ENCODE results near the gene CD244. TPM values are rescaled to one million over a fixed set of nuclear protein-coding genes. Genes with fewer than 3 reads are reported as not detected.
"Not testable (repeated sequence)": the region's sequence is repeated elsewhere in the genome, so short reads cannot be mapped to it uniquely, and the experiment has no call there.

Gene CD244
- polyA plus RNA-seq, 1 experiment = not detected

DNA sequence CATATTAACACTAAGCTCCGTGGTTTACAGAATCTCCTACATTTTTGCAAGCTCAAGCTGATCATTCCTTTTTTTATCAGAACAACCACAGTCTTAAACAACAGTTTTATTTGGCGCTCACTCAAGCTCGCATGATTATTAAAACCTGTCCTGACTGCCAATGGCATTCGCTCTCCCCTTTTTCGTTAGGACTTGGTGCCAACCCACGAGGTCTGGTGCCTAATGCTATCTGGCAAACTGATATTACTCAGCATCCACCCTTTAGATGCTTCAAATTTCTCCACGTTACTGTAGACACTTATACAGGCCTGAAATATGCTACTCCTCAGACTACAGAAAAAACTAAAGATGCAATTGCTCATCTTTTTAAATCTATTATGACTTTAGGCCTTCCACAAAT lies 45.3 kb upstream of the CD244 start:
- H3K27me3 ChIP-seq (ENCODE audit: control insufficient read depth, insufficient read depth, low read length) = no peaks in the 10 kb centered on the region
- ChIA-PET CTCF (no interaction called here), POLR2A (no interaction called here)
- H3K4me3 ChIP-seq (ENCODE audit: low read depth, low read length) = no peak overlapping the region
- DNase-seq (ENCODE audit: low read depth, low spot score) = no peak
- H3K9me3 ChIP-seq (ENCODE audit: control insufficient read depth, insufficient read depth, low read length) = no peaks in the 10 kb centered on the region
- TF ChIP-seq, protein P1, sequence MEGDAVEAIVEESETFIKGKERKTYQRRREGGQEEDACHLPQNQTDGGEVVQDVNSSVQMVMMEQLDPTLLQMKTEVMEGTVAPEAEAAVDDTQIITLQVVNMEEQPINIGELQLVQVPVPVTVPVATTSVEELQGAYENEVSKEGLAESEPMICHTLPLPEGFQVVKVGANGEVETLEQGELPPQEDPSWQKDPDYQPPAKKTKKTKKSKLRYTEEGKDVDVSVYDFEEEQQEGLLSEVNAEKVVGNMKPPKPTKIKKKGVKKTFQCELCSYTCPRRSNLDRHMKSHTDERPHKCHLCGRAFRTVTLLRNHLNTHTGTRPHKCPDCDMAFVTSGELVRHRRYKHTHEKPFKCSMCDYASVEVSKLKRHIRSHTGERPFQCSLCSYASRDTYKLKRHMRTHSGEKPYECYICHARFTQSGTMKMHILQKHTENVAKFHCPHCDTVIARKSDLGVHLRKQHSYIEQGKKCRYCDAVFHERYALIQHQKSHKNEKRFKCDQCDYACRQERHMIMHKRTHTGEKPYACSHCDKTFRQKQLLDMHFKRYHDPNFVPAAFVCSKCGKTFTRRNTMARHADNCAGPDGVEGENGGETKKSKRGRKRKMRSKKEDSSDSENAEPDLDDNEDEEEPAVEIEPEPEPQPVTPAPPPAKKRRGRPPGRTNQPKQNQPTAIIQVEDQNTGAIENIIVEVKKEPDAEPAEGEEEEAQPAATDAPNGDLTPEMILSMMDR (IDR thresholded peaks at IDR 0.05; ENCODE audit: low read depth, low read length) = no peak
- no peak overlapping the region for H3K27ac ChIP-seq (ENCODE audit: low read depth, low read length)

DNA sequence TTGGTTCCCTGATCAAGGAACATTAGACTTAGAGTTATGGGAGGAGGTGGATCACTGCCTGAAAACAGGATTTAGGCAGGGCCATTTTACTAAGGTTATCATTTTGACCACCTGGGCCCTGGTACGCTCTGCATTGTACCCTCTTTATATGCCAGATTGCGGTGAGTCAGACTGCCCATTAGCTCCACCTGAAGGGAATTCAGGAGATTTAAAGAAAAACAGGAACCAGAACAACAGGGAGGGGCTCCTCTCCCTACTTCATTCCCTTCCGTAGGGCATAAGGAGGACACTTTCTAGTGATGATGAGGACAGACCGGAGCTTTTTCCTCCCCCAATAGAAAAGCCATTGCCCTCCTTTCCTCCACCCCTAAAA lies 42.9 kb upstream of the CD244 start:
- no peak overlapping the region for H3K4me3 ChIP-seq (ENCODE audit: low read depth, low read length)
- TF ChIP-seq, protein P1 (IDR thresholded peaks at IDR 0.05; ENCODE audit: low read depth, low read length) = no peak
- CTCF ChIA-PET = no interaction called here
- no peak overlapping the region for H3K27ac ChIP-seq (ENCODE audit: low read depth, low read length)
- POLR2A ChIA-PET = no interaction called here
- H3K27me3 ChIP-seq (ENCODE audit: control insufficient read depth, insufficient read depth, low read length) = no peaks in the 10 kb centered on the region
- DNase-seq (ENCODE audit: low read depth, low spot score) = no peak
- no peaks in the 10 kb centered on the region for H3K9me3 ChIP-seq (ENCODE audit: control insufficient read depth, insufficient read depth, low read length)

DNA sequence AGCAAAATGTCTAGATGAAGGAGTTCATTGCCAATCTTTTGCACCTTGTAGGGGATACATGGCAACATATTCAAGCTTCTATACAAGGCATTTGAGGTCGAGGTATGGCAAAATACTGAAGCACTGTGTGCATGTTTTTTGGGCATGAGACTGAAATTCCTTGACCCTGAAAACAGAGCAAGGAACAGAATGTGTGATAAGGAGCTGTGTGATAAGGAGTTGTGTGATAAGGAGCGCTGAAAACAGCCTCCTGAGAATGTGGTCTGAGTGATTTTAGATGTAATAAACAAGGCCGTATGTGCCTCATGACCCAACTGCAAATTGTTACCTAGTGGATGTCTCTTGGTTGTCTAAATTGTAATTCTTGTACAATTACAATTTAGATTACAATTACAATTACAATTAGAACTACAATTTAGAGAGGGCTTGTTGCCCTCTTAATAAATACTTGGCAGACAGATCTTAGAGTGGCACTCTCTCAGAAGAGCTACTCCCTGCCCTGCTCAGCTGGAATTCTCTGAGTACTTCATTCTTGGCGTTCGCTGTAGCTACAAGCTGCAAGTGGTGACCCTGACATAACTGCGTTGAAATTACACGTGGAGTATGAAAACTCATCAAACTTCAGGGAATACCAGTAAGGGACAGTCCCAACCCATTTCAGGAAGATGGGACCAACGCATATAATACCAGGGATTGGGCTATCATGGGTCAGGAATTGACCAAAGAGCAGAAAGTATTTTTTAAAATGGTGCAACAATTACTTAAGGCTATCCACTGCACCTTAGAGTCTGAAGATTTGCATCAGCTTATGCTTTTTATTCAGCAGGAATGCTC lies 42.3 kb upstream of the CD244 start:
- no peaks in the 10 kb centered on the region for H3K27me3 ChIP-seq (ENCODE audit: control insufficient read depth, insufficient read depth, low read length)
- no peaks in the 10 kb centered on the region for H3K9me3 ChIP-seq (ENCODE audit: control insufficient read depth, insufficient read depth, low read length)
- ChIA-PET CTCF (interaction anchor here (2.0 kb wide), 1 partner anchor 69 kb away, joined by 6 read pairs; no protein-coding TSS in a partner anchor), POLR2A (no interaction called here)
- no peak overlapping the region for H3K27ac ChIP-seq (ENCODE audit: low read depth, low read length)
- no peak overlapping the region for H3K4me3 ChIP-seq (ENCODE audit: low read depth, low read length)
- TF ChIP-seq, protein P1 (IDR thresholded peaks at IDR 0.05; ENCODE audit: low read depth, low read length) = no peak
- no peak for DNase-seq (ENCODE audit: low read depth, low spot score)

DNA sequence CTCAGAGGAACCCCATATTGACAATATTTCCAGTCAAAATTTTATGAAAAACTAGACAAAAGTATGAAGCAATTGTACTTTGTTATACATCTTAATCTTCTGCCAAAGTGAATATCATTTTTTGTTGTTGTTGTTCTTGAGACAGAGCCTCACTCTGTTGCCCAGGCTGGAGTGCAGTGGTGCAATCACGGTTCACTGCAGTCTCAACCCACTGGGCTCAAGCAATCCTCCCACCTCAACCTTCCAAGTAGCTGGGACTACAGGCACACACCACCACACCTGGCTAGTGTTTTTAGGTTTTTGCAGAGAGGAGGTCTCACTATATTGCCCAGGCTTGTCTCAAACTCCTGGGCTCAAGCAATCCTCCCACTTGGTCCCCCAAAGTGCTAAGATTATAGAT lies 39.6 kb upstream of the CD244 start:
- CTCF ChIA-PET; DNase-seq (ENCODE audit: low read depth, low spot score); H3K27me3 ChIP-seq (ENCODE audit: control insufficient read depth, insufficient read depth, low read length); H3K4me3 ChIP-seq (ENCODE audit: low read depth, low read length); POLR2A ChIA-PET; H3K27ac ChIP-seq (ENCODE audit: low read depth, low read length); H3K9me3 ChIP-seq (ENCODE audit: control insufficient read depth, insufficient read depth, low read length): not testable (repeated sequence)

DNA sequence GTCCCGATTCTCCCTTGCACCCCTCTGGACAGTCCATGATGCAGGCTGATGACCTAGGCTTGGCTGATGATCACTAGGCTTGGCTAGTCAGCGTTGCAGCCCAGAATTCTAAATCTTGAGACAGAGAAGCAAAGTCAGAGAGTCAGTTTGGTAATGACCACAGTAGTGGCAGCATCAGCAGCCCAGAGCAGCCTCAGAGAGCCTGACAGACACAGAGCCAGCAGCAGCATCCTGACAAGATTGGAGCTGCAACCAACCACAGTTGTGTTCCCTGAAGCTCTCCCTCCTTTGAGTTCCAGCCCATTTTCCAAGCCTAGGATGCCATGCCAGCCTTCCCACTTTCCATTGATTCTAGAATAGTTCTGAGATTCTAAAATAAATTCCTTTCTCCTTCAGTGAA lies 39.1 kb upstream of the CD244 start:
- ChIA-PET CTCF (no interaction called here), POLR2A (no interaction called here)
- H3K4me3 ChIP-seq (ENCODE audit: low read depth, low read length) = no peak overlapping the region
- no peak for DNase-seq (ENCODE audit: low read depth, low spot score)
- H3K9me3 ChIP-seq (ENCODE audit: control insufficient read depth, insufficient read depth, low read length) = no peaks in the 10 kb centered on the region
- TF ChIP-seq, protein P1 (IDR thresholded peaks at IDR 0.05; ENCODE audit: low read depth, low read length) = no peak
- H3K27ac ChIP-seq (ENCODE audit: low read depth, low read length) = no peak overlapping the region
- no peaks in the 10 kb centered on the region for H3K27me3 ChIP-seq (ENCODE audit: control insufficient read depth, insufficient read depth, low read length)

DNA sequence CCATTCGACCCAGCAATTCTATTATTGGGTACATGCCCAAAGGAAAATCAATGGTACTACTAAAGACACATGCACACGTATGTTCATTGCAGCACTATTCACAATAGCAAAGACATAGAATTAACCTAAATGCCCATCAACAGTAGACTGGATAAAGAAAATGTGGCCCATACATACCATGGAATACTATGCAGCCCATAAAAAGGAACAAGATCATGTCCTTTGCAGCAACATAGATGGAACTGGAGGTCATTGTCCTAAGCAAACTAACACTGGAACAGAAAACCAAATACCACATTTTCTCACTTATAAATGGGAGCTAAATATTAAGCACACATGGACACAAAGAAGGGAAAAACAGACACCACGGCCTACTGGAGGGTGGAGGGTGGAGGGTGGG lies 38.0 kb upstream of the CD244 start:
- H3K27ac ChIP-seq (ENCODE audit: low read depth, low read length); H3K27me3 ChIP-seq (ENCODE audit: control insufficient read depth, insufficient read depth, low read length); CTCF ChIA-PET; H3K4me3 ChIP-seq (ENCODE audit: low read depth, low read length); POLR2A ChIA-PET; H3K9me3 ChIP-seq (ENCODE audit: control insufficient read depth, insufficient read depth, low read length); DNase-seq (ENCODE audit: low read depth, low spot score): not testable (repeated sequence)

DNA sequence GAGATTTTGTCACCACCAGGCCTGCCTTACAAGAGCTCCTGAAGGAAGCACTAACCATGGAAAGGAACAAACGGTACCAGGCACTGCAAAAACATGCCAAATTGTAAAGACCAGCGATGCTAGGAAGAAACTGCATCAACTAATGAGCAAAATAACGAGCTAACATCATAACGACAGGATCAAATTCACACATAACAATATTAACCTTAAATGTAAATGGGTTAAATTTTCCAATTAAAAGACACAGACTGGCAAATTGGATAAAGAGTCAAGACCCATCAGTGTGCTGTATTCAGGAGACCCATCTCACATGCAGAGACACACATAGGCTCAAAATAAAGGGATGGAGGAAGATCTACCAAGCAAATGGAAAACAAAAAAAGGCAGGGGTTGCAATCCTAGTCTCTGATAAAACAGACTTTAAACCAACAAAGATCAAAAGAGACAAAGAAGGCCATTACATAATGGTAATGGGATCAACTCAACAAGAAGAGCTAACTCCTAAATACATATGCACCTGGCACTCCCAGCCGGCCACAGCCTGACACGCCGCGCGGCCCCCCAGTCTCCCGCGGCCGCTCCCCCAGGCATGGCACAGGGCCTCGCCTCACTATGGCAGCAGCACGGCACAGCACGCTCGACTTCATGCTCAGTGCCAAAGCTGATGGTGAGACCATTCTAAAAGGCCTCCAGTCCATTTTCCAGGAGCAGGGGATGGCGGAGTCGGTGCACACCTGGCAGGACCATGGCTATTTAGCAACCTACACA lies 31.9 kb upstream of the CD244 start:
- CTCF ChIA-PET; POLR2A ChIA-PET; H3K27ac ChIP-seq (ENCODE audit: low read depth, low read length); DNase-seq (ENCODE audit: low read depth, low spot score); H3K9me3 ChIP-seq (ENCODE audit: control insufficient read depth, insufficient read depth, low read length); H3K4me3 ChIP-seq (ENCODE audit: low read depth, low read length); H3K27me3 ChIP-seq (ENCODE audit: control insufficient read depth, insufficient read depth, low read length): not testable (repeated sequence)
